Femur (tissue), 1 donor: ENCODE data around the gene ESM1.

Source experiments
- DNase-seq: peaks from one replicate; pipeline ENCODE4 v3.0.0-alpha.2; 2017

Gene ESM1

GRCh38 chr5:54981928-54982327, 3.5 kb downstream of the ESM1 start:
- DNase-seq = no peak

DNA sequence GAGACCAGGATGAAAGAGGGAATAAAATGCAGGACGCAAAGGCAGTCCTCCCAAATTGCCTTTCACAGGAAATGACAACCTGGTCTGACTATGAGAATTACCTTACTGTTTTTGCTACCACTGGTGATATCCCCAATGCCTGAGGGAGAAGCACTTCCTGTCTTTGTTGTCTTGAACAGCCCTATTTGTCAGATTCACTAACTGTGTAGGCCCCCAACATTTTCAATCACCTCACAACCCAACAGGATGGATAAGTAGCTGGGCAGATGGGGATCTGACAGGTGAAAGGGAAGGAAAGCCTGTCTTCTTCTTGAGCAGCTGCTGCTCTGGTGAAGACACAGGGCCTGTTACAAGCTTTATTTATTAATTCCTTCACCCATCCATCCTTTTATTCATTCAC, 9.7 kb downstream of the ESM1 start:
- no peak for DNase-seq

DNA sequence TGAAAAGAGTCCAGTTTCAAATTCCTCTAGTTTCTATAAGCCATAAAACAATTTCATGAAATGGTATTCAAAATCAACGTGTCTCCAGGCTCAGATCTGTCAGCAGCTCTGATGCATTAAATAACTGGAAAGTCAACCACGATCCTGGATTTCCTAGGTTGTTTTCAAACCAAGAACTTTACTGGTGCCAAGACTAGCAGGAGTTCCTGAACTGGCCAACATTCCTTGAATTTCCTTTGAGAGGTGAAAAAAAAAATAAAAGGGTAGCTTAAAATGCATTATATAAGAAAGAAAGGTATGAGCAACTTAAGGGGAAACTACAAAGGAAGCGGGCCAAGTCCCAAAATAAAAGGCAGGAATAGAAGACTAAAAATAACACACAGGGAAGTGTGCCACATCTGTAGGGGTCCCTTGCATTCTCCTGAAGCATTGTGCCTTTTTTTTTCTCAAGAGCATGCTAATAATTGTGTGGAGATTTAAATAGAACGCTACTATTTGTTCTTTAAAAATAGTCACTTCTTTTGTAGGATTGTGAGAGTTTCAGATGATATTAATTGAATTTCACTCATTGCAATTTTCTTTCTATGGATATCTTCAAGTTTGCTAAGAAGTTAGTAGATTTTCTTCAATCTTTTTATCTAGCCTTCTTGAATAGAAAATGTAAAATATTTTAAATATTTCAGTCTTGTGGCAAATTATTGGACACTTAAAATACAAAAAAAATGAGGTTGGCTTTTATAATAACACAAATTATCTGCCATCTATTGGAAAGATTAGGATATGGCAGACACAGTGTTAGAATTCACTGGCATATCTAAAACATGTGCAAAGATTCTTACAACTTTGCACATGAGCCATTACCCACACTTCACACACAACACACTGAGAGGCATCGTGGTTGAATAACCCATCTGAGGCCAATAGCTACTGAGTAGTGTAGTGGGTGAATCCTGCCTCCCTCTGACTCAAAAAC, 15.3 kb downstream of the ESM1 start:
- DNase-seq = no peak

- no peak for DNase-seq
Measured at GRCh38 chr5:54969242-54969641, 16.2 kb downstream of the ESM1 start.

GRCh38 chr5:54965806-54966205, 19.6 kb downstream of the ESM1 start:
- no peak for DNase-seq

- no peak for DNase-seq
Measured at GRCh38 chr5:54964405-54964804, 21.0 kb downstream of the ESM1 start.

- DNase-seq = no peak
Measured at GRCh38 chr5:54959673-54960418, 25.5 kb downstream of the ESM1 start.

- DNase-seq = no peak
Measured at GRCh38 chr5:54956922-54957321, 28.5 kb downstream of the ESM1 start.

DNA sequence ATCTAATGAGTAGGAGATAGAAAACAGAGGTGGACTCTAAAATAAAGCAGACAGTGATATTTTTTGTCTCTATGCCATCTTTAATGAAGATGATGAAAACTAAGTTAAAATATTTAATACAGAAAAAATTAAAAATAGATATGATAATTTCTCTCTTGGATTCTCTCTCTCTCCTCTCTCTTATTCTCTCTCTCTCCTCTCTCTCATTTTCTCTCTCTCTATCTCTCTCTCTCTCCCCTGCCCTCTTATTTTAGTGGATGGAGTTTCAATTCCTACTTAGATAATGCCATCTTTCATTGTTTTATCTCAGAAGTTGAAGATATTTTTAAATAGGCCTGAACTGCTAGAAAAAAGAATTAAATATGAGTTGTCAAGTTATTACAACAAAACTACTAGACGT, 38.2 kb downstream of the ESM1 start:
- no peak for DNase-seq

DNA sequence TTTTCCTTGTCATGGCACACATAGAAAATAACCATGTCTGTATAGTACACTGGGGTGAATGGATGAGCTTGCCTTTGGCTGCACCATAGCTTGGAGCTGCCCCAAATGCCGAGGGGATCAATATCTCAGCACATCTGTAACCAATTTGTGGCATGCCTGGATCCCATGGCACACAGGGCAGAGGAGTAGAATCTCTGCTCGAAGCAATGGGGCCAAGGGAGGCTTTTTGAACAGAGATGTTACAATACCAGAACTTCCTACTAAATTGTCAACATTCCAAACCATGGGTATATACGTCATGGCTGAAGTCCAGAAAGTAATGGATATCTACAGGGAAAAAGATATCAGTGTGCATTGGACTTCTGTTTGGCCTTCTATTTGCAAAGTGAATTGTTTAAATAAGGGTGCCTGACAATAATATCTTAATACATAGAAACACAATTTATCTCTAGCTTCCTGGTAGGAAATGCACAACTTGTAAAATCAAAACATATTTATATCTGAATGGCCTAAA, 39.0 kb downstream of the ESM1 start:
- no peak for DNase-seq

DNA sequence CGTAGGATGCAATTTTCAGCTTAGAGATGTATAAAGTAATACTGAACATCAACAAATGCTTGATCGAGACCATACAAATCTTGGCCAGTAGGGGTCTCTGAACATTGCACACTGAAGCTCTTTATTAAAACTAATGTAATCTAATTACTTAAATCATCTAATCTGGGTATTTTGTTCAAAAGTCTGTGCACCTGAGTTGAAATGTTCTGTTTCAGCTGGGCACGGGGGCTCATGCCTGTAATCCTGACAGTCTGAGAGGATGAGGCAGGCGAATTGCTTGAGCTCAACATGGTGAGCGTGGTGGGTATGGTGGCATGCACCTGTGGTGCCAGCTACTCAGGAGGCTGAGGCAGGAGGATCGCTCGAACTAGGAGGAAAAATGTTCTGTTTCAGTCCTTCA, 41.0 kb downstream of the ESM1 start:
- no peak for DNase-seq

- no peak for DNase-seq
Measured at GRCh38 chr5:54942064-54942778, 43.2 kb downstream of the ESM1 start.

DNA sequence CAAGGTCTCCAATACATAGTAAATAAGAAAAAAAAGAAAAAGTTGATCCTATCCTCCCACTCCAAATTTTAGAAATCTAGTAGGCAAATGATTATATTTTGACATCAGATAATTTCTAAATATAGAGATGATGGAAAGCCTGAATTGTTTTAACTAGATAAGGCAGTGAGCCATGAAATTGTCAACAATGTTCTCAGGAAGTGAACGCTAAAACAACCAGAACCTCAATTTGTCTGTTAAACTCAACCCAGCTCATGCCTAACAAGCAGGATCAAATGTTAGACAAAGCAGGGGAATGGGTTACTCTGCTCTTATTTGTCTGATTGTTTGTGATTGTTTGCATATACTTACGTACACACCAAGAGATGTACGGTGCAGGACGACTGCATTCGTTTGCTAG, 49.2 kb downstream of the ESM1 start:
- no peak for DNase-seq

- no peak for DNase-seq
Measured at GRCh38 chr5:54932789-54933188, 52.6 kb downstream of the ESM1 start.

DNA sequence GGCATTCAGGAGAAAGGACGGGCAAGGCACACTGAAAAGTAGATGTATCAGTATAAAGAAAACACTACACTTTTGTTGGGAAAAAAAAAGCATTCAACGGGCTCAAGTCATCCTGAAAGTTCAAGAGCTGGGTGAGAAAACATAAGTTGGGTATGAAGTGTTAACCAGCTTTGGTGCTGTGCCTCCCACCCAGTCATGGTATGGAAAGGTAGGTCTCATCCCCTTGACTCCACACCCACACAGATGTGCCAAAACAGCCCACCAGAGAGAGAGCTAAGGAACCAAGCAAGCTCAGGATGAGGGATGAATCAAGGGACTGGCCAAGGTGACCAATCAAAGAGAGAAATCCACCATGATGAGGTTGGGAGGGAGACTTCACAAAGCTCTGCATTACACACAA, 54.7 kb downstream of the ESM1 start:
- no peak for DNase-seq
